Urinary bladder (tissue), 4 donors: ENCODE results near the gene DGCR2. TPM values are rescaled to one million over a fixed set of nuclear protein-coding genes. Genes with fewer than 3 reads are reported as not detected.

ENCODE experiments used
- DNase-seq: peaks from one replicate; pipeline ENCODE4 v3.0.0-alpha.2; 2015; ENCODE audit errors: extremely low spot score
- H3K27ac ChIP-seq: one replicate; pipeline ENCODE4 v1.5.1; 2013; ENCODE audit warnings: low read depth, mild to moderate bottlenecking, moderate library complexity
- H3K36me3 ChIP-seq: one replicate; pipeline ENCODE4 v1.6.1; 2013; ENCODE audit warnings: mild to moderate bottlenecking, moderate library complexity; ENCODE audit not compliant: insufficient read depth
- H3K4me1 ChIP-seq: one replicate; pipeline ENCODE4 v1.6.1; 2013; ENCODE audit warnings: mild to moderate bottlenecking, moderate library complexity; ENCODE audit not compliant: insufficient read depth
- H3K4me3 ChIP-seq: one replicate; pipeline ENCODE4 v1.5.1; 2013; ENCODE audit warnings: low read depth, low read length
- WGBS: extraction: QIAGEN DNeasy Blood & Tissue Kit; methylation state at CpG from one replicate; pipeline ENCODE4 v1.1.7; 2013; 5-methylcytosine and 5-hydroxymethylcytosine counted together
- polyA plus RNA-seq: library from polyadenylated mRNA; stranded (reverse); fragments of 200-250 nt; gene quantifications from one replicate; pipeline ENCODE4 v1.2.3, GENCODE V29; 2013
- total RNA-seq: library from RNA; depleted of rRNA; stranded (reverse); fragments of >200 nt; gene quantifications from one replicate; pipeline ENCODE4 v1.2.3, GENCODE V29; 2014
- donor health status: healthy with polysubstance abuse.
- donor health status: healthy.

The DGCR2 gene
- total and polyA plus RNA-seq, 2 donors: 41.4 to 61.0 TPM

- no peaks in the 10 kb centered on the region for H3K36me3 ChIP-seq
- H3K4me3 ChIP-seq: no peak overlapping the region
- no peak for DNase-seq
- H3K4me1 ChIP-seq: no peaks in the 10 kb centered on the region
- WGBS: 88% methylated on average over 16 of the region's 16 CpGs
- H3K27ac ChIP-seq: no peak overlapping the region
Measured at GRCh38 chr22:19127329-19128008, 5.3 kb upstream of the DGCR2 start.

- DNase-seq: no peak
- 86% methylated on average over 19 of the region's 19 CpGs for WGBS
Measured at GRCh38 chr22:19126309-19127273, 4.4 kb upstream of the DGCR2 start.

GRCh38 chr22:19125474-19126308, 3.5 kb upstream of the DGCR2 start:
- no peaks in the 10 kb centered on the region for H3K4me1 ChIP-seq
- no peak overlapping the region for H3K27ac ChIP-seq
- no peak overlapping the region for H3K4me3 ChIP-seq
- WGBS: 87% methylated on average over 21 of the region's 21 CpGs
- no peak for DNase-seq
- H3K36me3 ChIP-seq: no peaks in the 10 kb centered on the region

More at GRCh38 chr22:19126309-19127273, 4.4 kb upstream of the DGCR2 start:
- no peaks in the 10 kb centered on the region for H3K4me1 ChIP-seq
- no peak overlapping the region for H3K4me3 ChIP-seq
- H3K27ac ChIP-seq: no peak overlapping the region
- no peaks in the 10 kb centered on the region for H3K36me3 ChIP-seq

- Histone ChIP-seq H3K27ac (no peak overlapping the region), H3K4me1 (no peaks in the 10 kb centered on the region), H3K36me3 (no peaks in the 10 kb centered on the region), H3K4me3 (no peak overlapping the region)
- 94% methylated on average over 11 of the region's 11 CpGs for WGBS
- no peak for DNase-seq
Measured at GRCh38 chr22:19125011-19125410, 2.8 kb upstream of the DGCR2 start.

- DNase-seq: no peak
- Histone ChIP-seq H3K36me3 (no peaks in the 10 kb centered on the region), H3K4me3 (no peak overlapping the region), H3K4me1 (no peaks in the 10 kb centered on the region), H3K27ac (no peak overlapping the region)
- 91% methylated on average over 4 of the region's 4 CpGs for WGBS
Measured at GRCh38 chr22:19124377-19124776, 2.2 kb upstream of the DGCR2 start.

GRCh38 chr22:19123936-19124335, 1.7 kb upstream of the DGCR2 start:
- Histone ChIP-seq H3K4me3 (no peak overlapping the region), H3K4me1 (no peaks in the 10 kb centered on the region), H3K36me3 (no peaks in the 10 kb centered on the region), H3K27ac (no peak overlapping the region)
- WGBS: 91% methylated on average over 4 of the region's 4 CpGs
- DNase-seq: no peak

GRCh38 chr22:19122752-19123492, 710 bp upstream of the DGCR2 start:
- H3K4me1 ChIP-seq: no peaks in the 10 kb centered on the region
- no peaks in the 10 kb centered on the region for H3K36me3 ChIP-seq
- peak overlapping the region; percentile 47 for H3K4me3 ChIP-seq
- WGBS: 19% methylated on average over 27 of the region's 27 CpGs
- H3K27ac ChIP-seq: peak overlapping the region; percentile 14
- no peak for DNase-seq

- no peak for DNase-seq
- Histone ChIP-seq H3K27ac (peak overlapping the region; percentile 92), H3K4me3 (peak overlapping the region; percentile 92), H3K36me3 (no peaks in the 10 kb centered on the region), H3K4me1 (no peaks in the 10 kb centered on the region)
- under 1% methylated on average over 47 of the region's 47 CpGs for WGBS
Measured at GRCh38 chr22:19121631-19122142, 525 bp downstream of the DGCR2 start.

- Histone ChIP-seq H3K4me3 (peak overlapping the region; percentile 92), H3K27ac (peak overlapping the region; percentile 92), H3K36me3 (no peaks in the 10 kb centered on the region), H3K4me1 (no peaks in the 10 kb centered on the region)
- WGBS: 21% methylated on average over 23 of the region's 23 CpGs
- DNase-seq: no peak
Measured at GRCh38 chr22:19120829-19121630, 1.2 kb downstream of the DGCR2 start.

GRCh38 chr22:19119949-19120348, 2.3 kb downstream of the DGCR2 start:
- 83% methylated on average over 8 of the region's 8 CpGs for WGBS
- DNase-seq: no peak
- no peaks in the 10 kb centered on the region for H3K36me3 ChIP-seq
- no peaks in the 10 kb centered on the region for H3K4me1 ChIP-seq
- H3K4me3 ChIP-seq: no peak overlapping the region
- H3K27ac ChIP-seq: no peak overlapping the region

GRCh38 chr22:19118329-19118880, 3.8 kb downstream of the DGCR2 start:
- no peak for DNase-seq
- Histone ChIP-seq H3K4me3 (no peak overlapping the region), H3K27ac (no peak overlapping the region), H3K36me3 (no peaks in the 10 kb centered on the region), H3K4me1 (no peaks in the 10 kb centered on the region)
- WGBS: 92% methylated on average over 4 of the region's 4 CpGs

GRCh38 chr22:19117111-19117512, 5.1 kb downstream of the DGCR2 start:
- no peak for DNase-seq
- Histone ChIP-seq H3K36me3 (no peaks in the 10 kb centered on the region), H3K4me1 (no peaks in the 10 kb centered on the region), H3K27ac (no peak overlapping the region), H3K4me3 (no peak overlapping the region)
- WGBS: 84% methylated on average over 9 of the region's 9 CpGs
